GM18499 (cell line): ENCODE results near the gene PLA2G4D.

Experiments
- ATAC-seq: cut with Tn5 transposase; IDR thresholded peaks from one replicate; pipeline ENCODE4 v1.9.1; 2021; ENCODE audit warnings: moderate number of reproducible peaks; ENCODE audit not compliant: insufficient read depth, unreplicated experiment

The PLA2G4D gene

DNA sequence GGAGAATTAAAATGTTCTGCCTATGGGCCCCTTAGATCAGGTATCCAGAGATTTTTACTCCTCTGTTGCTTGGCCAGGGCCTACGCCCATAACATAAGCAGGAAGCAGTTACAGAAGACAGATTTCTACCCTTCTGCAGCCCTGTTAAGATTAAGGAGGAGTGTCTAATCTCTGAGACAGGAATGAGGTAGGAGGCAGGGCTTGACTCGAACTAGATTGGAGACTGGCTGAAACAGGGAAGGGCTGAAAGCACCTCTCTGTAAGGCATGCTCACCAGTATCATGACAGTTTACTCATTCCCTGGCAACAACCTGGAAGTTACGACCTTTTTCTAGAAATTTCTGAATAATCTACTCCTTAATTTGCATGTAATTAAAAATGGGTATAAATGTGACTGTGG lies 16.7 kb downstream of the PLA2G4D start:
- no peak for ATAC-seq

GRCh38 chr15:42073418-42073817 lies 20.9 kb downstream of the PLA2G4D start:
- ATAC-seq: no peak

DNA sequence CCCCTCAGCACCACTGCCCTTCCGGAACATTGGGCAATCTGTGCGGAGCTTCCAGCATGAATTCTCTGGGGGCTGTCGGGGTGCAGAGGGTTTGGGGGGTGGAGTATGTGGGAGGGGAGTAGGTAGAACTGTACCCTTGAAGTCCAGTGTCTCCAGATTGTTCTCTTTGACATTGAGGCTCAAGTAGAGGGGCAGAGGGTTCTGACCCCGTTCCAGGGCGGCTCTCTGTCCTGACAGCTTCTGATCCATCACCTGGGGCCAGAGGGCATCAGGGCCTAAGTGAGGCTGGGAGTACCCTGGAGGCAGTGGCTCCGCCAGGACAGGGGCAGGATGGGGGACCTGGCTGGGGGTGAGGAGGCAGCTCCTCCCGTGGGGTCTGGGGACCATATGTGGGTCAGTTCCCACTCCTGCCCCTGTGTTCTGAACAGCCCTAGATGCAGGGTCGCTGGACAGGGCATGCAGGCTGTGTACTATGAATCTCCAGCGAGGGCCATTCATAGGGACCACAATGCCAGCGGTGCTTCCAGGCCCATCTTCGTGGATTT lies 22.1 kb downstream of the PLA2G4D start:
- no peak for ATAC-seq

DNA sequence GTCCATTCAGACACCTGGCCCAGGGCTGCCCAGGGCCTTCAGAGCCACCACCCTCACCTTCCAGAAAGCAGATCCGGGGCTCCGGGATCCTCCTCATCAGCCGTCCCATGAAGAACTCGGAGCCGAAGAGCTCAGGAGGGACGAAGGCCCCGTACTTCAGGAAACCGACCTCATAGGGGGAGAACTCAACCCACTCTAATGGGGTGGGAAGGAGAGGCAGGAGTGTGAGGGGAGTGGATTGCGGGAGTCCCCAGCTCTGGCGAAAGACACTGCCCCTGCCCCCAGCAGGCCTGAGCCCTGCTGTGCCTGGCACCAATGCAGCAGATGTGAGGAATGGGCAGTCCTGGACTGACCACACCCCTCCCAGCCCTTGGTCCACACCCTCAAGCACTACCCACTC lies 22.6 kb downstream of the PLA2G4D start:
- no peak for ATAC-seq

DNA sequence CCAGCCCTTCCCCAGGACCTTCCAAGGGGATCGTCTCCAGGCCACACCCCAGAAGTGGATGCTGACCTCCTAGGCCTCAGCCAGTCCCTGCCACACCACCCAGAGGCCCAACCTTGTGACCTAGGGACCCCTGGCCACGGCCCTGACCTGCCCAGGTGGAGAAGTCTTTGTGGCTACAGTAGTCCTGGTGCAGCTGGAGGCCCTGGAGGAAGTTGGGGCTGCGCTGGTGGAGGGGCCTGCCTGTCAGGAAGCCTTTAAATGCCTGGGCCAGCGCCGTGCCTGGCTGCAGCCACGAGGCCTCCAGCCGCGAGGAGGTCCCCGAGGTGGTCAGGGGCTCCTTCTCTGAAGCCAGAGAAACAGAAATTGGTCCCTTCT lies 23.4 kb downstream of the PLA2G4D start:
- ATAC-seq: no peak

DNA sequence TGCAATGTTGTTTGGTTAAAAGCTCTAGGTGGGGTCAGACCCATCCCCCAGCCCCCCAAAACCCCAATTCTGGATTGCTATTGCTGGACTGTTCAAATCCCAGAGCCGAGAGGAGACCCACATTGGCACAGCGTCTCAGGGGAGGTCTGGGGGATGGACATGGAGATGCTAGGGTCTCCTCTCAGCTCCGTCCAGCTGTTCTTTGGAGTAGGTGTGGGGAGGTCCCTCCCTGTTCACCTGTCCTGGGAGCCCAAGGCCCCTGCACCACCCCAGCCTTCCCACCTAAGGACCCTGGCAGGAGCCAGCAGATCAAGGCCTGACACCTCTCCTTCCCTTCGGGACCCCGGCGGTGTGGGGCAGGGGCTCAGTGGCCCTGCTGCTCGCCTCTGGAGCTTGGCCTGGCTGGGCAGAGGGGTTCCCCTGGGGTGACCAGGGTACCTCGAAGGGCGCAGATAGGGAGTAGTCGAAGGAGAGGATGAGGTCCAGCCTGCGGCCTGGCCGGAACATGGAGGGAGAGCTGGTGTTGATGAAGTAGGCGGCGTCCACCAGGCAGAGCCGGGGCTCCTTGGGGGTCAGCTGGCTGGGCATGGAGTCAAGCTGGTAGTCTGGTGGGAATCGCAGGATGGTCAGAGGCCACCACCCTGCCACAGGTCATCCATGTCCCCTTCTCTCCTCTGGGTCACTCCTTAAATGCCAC lies 23.9 kb downstream of the PLA2G4D start:
- no peak for ATAC-seq

DNA sequence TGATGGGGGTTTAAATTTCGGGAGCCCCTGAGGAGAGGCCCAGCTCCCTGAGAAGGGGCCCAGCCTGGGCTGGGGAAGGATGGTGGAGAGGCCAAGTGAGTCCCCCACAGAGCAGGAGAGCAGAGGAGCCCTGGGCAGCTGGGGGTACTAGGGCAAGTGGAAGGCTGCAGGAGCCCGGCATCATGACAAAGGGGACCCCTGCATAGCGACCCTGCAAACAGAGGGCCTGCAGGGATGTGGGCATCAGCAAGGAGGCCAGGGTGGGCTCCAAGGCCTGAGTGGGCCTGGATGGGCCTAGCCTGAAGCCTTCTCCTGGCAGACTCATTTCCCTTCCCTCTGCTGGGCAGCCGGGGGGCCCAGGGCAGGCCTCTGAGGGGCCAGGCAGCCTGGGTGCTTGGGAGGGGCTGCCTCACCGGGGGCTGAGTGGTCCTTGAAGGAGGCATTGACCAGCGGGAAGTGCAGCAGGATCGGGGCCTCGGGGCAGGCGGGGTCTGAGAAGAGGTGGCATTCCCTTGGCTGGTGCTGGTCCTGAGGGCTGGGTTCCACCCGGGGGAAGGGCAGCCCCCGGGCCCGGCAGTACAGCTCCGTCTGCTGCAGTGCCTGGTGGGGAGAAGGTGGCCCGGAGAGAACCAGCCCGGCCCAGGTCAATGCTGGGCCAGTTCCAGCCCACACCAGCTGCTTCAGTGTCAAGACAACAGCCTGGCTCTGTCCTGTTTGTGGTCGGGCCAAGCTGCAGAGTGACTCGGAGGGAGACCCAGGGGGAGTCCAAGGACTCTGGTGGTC lies 24.7 kb downstream of the PLA2G4D start:
- ATAC-seq: no peak

- no peak for ATAC-seq
Measured at GRCh38 chr15:42069025-42069424, 25.3 kb downstream of the PLA2G4D start.

GRCh38 chr15:42068601-42069000 lies 25.8 kb downstream of the PLA2G4D start:
- no peak for ATAC-seq

DNA sequence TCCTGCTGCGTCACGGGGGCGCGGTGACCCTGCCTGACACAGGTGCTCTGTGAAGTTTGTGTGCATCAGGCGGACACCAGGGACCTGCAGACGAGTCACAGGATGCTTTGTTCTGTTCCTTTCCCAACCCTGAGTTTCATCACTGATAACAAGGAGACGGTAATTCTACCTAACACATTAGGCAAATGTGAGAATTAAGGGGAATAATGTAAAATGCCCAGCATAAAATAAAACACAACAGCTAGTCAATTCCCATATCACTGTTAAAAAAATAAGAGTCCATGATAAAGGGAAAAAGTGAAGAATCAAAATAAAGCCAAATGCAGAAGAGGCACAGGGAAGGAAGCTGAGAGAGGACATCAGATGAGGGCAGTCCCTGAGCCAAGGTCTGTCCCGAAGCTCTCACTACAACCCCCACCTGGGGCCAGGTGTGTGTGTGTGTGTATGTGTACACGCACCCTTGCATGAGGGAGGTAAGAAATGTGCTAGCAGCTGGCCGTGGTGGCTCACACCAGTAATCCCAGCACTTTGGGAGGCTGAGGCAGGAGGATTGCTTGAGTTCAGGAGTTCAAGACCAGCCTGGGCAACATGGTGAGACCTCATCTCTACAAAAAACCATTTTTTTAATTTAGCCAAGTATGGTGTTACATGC lies 27.5 kb downstream of the PLA2G4D start:
- no peak for ATAC-seq

- no peak for ATAC-seq
Measured at GRCh38 chr15:42065468-42065867, 28.9 kb downstream of the PLA2G4D start.

- no peak for ATAC-seq
Measured at GRCh38 chr15:42065033-42065432, 29.3 kb downstream of the PLA2G4D start.

DNA sequence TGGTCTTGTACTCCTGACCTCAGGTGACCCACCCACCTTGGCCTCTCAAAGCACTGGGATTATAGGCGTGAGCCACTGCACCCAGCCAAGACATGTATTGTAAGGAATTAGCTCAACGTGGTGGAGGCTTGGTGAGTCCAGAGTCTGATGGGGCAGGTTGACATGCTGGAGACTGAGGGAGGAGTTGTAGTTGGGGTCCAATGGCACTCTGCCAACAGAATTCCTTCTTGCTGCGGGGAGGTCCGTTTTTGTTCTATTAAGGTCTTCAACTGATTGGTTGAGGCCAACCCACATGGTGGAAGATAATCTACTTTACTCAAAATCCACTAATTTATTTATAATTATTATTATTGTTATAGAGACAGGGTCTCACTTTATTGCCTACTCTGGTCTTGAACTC lies 30.1 kb downstream of the PLA2G4D start:
- no peak for ATAC-seq

DNA sequence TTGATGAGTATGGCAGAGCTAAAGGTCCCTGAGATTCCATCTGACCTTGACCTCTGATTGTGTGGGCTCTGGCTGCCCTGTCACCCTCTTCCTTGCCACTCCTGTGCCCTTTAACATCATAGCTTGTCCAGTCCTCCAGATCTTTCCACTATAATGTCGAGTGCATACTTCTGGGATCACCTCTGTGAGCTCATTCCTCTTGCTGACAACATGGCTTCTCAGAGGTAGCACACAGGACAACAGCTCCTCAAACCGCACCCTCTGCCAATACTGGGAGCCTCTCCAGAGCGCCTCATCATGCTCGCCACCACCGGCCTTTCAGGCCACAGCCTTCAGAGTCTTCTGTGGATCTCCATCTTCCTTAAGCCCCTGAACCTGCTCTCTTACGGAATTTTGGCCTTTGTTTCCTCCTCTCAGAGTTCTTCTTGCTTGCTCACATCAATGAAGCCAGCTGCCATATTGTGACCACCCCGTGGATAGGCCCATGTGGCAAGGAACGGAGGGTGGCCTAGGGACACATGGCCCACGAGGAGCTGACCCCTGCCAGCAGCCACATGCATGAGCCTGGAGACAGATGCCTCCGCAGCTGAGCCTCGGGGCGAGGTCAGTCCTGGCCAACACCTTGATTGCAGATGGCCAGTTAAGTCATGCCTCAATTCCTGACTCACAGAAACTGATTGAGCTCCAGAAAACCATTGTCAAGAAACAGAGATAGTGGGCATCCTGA lies 31.1 kb downstream of the PLA2G4D start:
- ATAC-seq: no peak

DNA sequence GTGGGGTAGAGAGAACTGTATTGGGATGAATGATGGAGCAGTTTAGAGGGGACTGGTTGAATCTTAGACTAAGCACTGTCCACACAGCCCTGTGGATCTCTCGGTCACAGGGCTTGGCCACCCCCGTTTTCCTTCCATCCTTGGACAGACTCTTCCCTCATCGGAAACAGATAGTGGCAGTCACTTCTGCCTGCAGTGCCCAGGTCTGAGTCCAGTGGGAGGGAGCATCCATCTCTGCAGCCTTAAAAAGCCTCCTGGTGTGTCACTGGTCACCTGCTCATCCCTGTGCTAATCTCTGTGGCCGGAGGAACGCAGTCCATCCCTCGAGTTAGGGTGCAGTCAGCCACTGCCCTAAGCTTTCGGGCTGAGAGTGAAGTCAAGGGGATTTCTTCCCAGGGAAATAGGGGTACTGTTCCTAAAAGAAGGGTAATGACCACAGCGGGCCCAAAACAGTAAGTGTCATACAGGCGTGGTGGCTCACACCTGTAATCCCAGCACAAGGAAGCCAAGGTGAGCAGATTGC lies 32.0 kb downstream of the PLA2G4D start:
- ATAC-seq: no peak

- no peak for ATAC-seq
Measured at GRCh38 chr15:42060797-42061196, 33.6 kb downstream of the PLA2G4D start.

DNA sequence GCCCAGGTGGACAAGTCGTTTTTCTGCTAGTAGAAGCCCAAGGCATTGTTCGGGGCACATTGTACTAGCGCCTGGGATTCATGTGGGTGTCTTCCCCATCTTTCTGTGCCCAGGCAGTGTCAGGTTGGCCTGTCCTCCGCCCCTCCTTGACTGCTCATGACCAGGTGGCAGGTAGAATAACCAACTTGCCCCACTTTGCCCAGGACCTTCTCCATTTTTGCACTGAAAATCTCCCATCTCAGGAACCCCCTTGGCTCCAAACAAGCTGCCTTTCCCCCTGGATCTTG lies 33.9 kb downstream of the PLA2G4D start:
- ATAC-seq: no peak

GRCh38 chr15:42059661-42060476 lies 34.5 kb downstream of the PLA2G4D start:
- no peak for ATAC-seq

DNA sequence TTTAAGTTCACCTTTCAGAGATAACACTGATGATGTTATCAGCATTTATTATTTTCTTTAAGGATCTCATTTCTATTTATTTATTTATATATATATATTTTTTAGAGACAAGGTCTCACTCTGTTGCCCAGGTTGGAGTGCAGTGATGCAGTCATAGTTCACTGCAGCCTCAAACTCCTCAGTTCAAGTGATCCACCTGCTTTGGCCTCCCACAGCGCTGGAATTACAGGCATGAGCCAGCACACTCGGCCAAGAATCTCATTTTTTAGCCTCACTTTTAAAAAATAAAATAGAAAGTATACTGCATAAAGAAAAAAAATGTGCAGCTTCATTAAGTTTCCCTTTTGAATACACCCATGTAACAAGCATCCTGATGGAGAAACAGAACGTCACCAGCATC lies 35.6 kb downstream of the PLA2G4D start:
- no peak for ATAC-seq
